ENCODE results near the gene CXCL14.

GRCh38 chr5:135626636-135627035 lies 47.8 kb upstream of the CXCL14 start:
- TF ChIP-seq, protein P1, sequence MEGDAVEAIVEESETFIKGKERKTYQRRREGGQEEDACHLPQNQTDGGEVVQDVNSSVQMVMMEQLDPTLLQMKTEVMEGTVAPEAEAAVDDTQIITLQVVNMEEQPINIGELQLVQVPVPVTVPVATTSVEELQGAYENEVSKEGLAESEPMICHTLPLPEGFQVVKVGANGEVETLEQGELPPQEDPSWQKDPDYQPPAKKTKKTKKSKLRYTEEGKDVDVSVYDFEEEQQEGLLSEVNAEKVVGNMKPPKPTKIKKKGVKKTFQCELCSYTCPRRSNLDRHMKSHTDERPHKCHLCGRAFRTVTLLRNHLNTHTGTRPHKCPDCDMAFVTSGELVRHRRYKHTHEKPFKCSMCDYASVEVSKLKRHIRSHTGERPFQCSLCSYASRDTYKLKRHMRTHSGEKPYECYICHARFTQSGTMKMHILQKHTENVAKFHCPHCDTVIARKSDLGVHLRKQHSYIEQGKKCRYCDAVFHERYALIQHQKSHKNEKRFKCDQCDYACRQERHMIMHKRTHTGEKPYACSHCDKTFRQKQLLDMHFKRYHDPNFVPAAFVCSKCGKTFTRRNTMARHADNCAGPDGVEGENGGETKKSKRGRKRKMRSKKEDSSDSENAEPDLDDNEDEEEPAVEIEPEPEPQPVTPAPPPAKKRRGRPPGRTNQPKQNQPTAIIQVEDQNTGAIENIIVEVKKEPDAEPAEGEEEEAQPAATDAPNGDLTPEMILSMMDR (IDR thresholded peaks at IDR 0.05) = no peak
- no peak for TF ChIP-seq POLR2A (IDR thresholded peaks at IDR 0.05; ENCODE audit: low read depth)
- no peak for TF ChIP-seq EP300 (IDR thresholded peaks at IDR 0.05)
- no peak for TF ChIP-seq POLR2AphosphoS5 (IDR thresholded peaks at IDR 0.05)
